ENCODE results near the gene TNMD. TPM values are rescaled to one million over a fixed set of nuclear protein-coding genes. Genes with fewer than 3 reads are reported as not detected.

TNMD gene
- total RNA-seq, 1 donor from 2014 or later = 1.2 TPM

- intact Hi-C loops (cut with DNase I) = no loop called here
- ATAC-seq = no peak
- no peak for DNase-seq (ENCODE audit: low spot score)
These were observed 58.5 kb downstream of the TNMD start for GRCh38 chrX:100643212-100643611.

DNA sequence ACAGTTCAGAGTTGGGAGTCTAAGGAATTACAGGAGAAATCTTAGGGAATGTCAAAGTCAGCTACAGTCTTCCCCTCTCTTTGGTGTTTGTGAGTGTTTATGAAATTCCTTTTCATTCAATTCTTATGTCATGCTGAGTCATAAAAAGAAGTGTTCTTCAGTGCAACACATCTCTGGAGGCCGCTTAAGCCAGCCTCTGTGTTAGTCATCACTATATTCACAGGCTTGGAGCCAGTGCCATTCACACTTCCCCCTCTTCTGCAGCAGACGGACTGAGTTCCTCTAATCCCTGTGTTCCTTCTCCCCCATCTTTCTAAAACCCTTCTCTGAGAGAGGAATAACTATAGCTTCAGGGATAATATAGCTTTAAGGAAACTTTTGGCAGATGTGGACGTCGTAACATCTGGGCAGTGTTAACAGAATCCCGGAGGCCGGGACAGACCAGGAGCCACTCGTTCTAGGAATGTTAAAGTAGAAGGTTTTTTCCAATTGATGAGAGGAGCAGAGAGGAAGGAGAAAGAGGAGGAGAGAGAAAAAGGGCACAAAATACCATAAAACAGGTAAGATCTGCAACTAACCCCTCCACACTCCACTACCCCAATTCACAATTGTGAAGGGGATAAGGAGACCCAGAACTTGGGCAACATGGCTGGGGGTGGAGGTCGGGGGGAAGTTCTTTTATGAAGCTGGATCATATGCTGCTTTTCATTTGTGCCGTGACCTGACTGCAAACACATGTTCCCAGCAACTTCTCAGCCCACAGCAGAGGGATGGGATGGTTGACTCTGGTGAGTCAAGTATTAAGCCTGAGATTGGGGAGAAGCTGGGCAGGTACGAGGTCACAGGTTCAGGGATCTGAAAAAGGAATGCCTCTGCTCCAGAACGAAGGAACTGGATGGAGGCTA lies 59.5 kb downstream of the TNMD start, which contains the start of gene SRPX2:
Gene SRPX2 (plus strand): TSS at position 244 of the 905 bp plus-strand sequence. CDS start 2,124 bp downstream, outside the sequence.
- DNase-seq (ENCODE audit: low spot score) (peak; percentile 69), ATAC-seq (peak; percentile 89)
- intact Hi-C loops (cut with DNase I) = no loop called here

DNA sequence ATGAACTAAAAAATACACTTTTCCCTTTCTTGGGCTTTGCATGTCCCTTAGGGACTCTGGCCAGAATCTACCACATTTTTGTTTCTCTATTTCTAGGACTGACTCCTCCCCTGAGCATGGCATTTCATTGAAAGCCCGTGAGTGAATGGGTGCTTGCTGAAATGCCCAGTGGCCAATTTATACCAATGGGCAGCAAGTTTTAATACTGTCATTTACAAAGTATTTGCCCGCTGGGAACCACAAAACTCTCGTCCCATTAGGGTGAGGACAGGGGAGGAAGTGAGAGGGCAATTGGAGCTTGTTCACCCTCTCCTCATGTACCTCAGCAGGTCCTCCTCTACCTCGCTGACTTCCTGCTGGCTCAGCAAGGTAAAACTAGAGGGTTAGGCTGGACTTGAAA lies 60.4 kb downstream of the TNMD start:
- ATAC-seq (no peak), DNase-seq (ENCODE audit: low spot score) (no peak)
- intact Hi-C loops (cut with DNase I) = no loop called here

- intact Hi-C loops (cut with DNase I) = no loop called here
- ATAC-seq (peak; percentile 31), DNase-seq (ENCODE audit: low spot score) (no peak)
These were observed 62.4 kb downstream of the TNMD start for GRCh38 chrX:100647095-100647494.

- ATAC-seq (no peak), DNase-seq (ENCODE audit: low spot score) (no peak)
- intact Hi-C loops (cut with DNase I) = no loop called here
These were observed 63.0 kb downstream of the TNMD start for GRCh38 chrX:100647739-100648138.

- intact Hi-C loops (cut with DNase I) = no loop called here
- ATAC-seq (peak; percentile 66), DNase-seq (ENCODE audit: low spot score) (no peak)
These were observed 64.0 kb downstream of the TNMD start for GRCh38 chrX:100648458-100649417.

Other genes with a start within 250 kb of the TNMD start
- 16.4 TPM for gene PCDH19, start 174.7 kb upstream of the TNMD start, total RNA-seq
- 33.3 TPM for gene TSPAN6, start 51.9 kb downstream of the TNMD start, total RNA-seq
- 36.7 TPM for gene SRPX2, start 59.3 kb downstream of the TNMD start, total RNA-seq
- gene SYTL4, start 147.2 kb downstream of the TNMD start, total RNA-seq = 18.0 TPM
- 9.5 TPM for gene CSTF2, start 235.5 kb downstream of the TNMD start, total RNA-seq